IMR-90 (cell line): ENCODE measurements around the gene ECSCR. TPM values are rescaled to one million over a fixed set of nuclear protein-coding genes. Genes with fewer than 3 reads are reported as not detected.

Experiments
- ATAC-seq: fragments of 200-7000 bp; cut with Tn5 transposase; 2 replicates; pipeline ENCODE4 v1.9.1; 2020; ENCODE audit warnings: low read depth, mild to moderate bottlenecking, moderate library complexity
- BruUV-seq: library from RNA; stranded (reverse); fragments of 400-500 nt; replicated peaks from 2 replicates; lab custom pipeline; 2021; lab: Mats Ljungman, UMichigan
- CTCF ChIA-PET: fragments of 300-600 bp; formaldehyde crosslinking; extraction: SDS; loops from one replicate; lab custom pipeline; 2021; ENCODE audit warnings: antibody characterized with exemption; lab: Yijun Ruan, JAX
- POLR2A ChIA-PET: fragments of 300-600 bp; sonication (Branson Sonifier 250); formaldehyde crosslinking; loops from one replicate; lab custom pipeline; 2022; ENCODE audit warnings: antibody characterized with exemption; ENCODE audit not compliant: unreplicated experiment; lab: Charles Lee
- DNase-seq: peaks from one replicate; pipeline ENCODE4 v3.0.0; 2013
- H2AFZ ChIP-seq: replicated peaks from 2 replicates; pipeline ENCODE3; 2013; ENCODE audit warnings: low read length, mild to moderate bottlenecking; ENCODE audit not compliant: poor library complexity
- H2AK5ac ChIP-seq: 2 replicates; pipeline ENCODE4 v1.6.1; 2013; ENCODE audit warnings: low read depth, low read length, inconsistent platforms
- H2AK9ac ChIP-seq: replicated peaks from 2 replicates; pipeline ENCODE3; 2013; ENCODE audit warnings: mild to moderate bottlenecking, low read depth, low read length, moderate library complexity; ENCODE audit not compliant: poor library complexity
- H2BK120ac ChIP-seq: 2 replicates; pipeline ENCODE4 v1.6.1; 2013; ENCODE audit warnings: low read depth, low read length, inconsistent platforms
- H2BK15ac ChIP-seq: 3 replicates; pipeline ENCODE4 v1.6.1; 2013; ENCODE audit warnings: low read depth, low read length, inconsistent platforms
- H2BK20ac ChIP-seq: 2 replicates; pipeline ENCODE4 v1.6.1; 2013; ENCODE audit warnings: low read depth, mild to moderate bottlenecking, inconsistent platforms, low read length, moderate library complexity
- H2BK5ac ChIP-seq: 2 replicates; pipeline ENCODE4 v1.6.1; 2013; ENCODE audit warnings: mild to moderate bottlenecking, low read depth, low read length, inconsistent platforms; ENCODE audit not compliant: poor library complexity, severe bottlenecking
- H3K14ac ChIP-seq: replicated peaks from 2 replicates; pipeline ENCODE4 v1.6.1; 2013; ENCODE audit warnings: low read depth, low read length, inconsistent platforms
- H3K18ac ChIP-seq: 2 replicates; pipeline ENCODE4 v1.6.1; 2013; ENCODE audit warnings: low read depth, low read length, control low read depth
- H3K23ac ChIP-seq: 2 replicates; pipeline ENCODE4 v1.6.1; 2013; ENCODE audit warnings: low read depth, low read length, inconsistent platforms
- H3K27ac ChIP-seq: 2 replicates; pipeline ENCODE4 v1.5.1; 2013; ENCODE audit warnings: mild to moderate bottlenecking, control low read depth, low read length; ENCODE audit not compliant: insufficient read depth
- H3K27me3 ChIP-seq: 2 replicates; pipeline ENCODE4 v1.6.1; 2013; ENCODE audit warnings: low read length; ENCODE audit not compliant: control insufficient read depth, insufficient read depth
- H3K36me3 ChIP-seq: 2 replicates; pipeline ENCODE4 v1.6.1; 2013; ENCODE audit warnings: low read length, mixed read lengths; ENCODE audit not compliant: control insufficient read depth, insufficient read depth
- H3K4ac ChIP-seq: 2 replicates; pipeline ENCODE4 v1.6.1; 2013; ENCODE audit warnings: low read depth, low read length, inconsistent platforms
- H3K4me1 ChIP-seq: 2 replicates; pipeline ENCODE4 v1.6.1; 2013; ENCODE audit warnings: low read length, mixed read lengths; ENCODE audit not compliant: control insufficient read depth, insufficient read depth
- H3K4me2 ChIP-seq: 2 replicates; pipeline ENCODE4 v1.6.1; 2013; ENCODE audit warnings: low read depth, mild to moderate bottlenecking, control low read depth, low read length, moderate library complexity
- H3K4me3 ChIP-seq: 2 replicates; pipeline ENCODE4 v1.5.1; 2013; ENCODE audit warnings: low read depth, mild to moderate bottlenecking, control low read depth, low read length, moderate library complexity; ENCODE audit not compliant: insufficient read depth
- H3K56ac ChIP-seq: 2 replicates; pipeline ENCODE4 v1.6.1; 2013; ENCODE audit warnings: low read length, inconsistent platforms; ENCODE audit not compliant: insufficient read depth; ENCODE audit errors: extremely low read depth
- H3K79me1 ChIP-seq, 2 experiments: 2 replicates each; pipeline ENCODE4 v1.6.1; 2013; ENCODE audit warnings: low read length in 2 of 2, inconsistent platforms in 1 of 2, low read depth in 1 of 2
- H3K9ac ChIP-seq: 2 replicates; pipeline ENCODE4 v1.6.1; 2013; ENCODE audit warnings: low read depth, low read length, control low read depth
- H3K9me1 ChIP-seq: 2 replicates; pipeline ENCODE4 v1.6.1; 2013; ENCODE audit warnings: low read length, inconsistent platforms; ENCODE audit not compliant: insufficient read depth
- H3K9me3 ChIP-seq: 2 replicates; pipeline ENCODE4 v1.6.1; 2013; ENCODE audit warnings: low read length; ENCODE audit not compliant: control insufficient read depth, insufficient read depth
- H4K20me1 ChIP-seq: 2 replicates; pipeline ENCODE4 v1.6.1; 2013; ENCODE audit warnings: low read length, inconsistent platforms; ENCODE audit not compliant: insufficient read depth
- H4K5ac ChIP-seq: 2 replicates; pipeline ENCODE4 v1.6.1; 2013; ENCODE audit warnings: mild to moderate bottlenecking, low read depth, low read length, control low read depth
- H4K8ac ChIP-seq, 2 experiments: 2 replicates each; pipeline ENCODE4 v1.6.1; 2013; ENCODE audit warnings: low read depth in 2 of 2, low read length in 2 of 2, control low read depth in 1 of 2, inconsistent platforms in 1 of 2
- H4K91ac ChIP-seq: 2 replicates; pipeline ENCODE4 v1.6.1; 2013; ENCODE audit warnings: low read depth, low read length, inconsistent platforms; ENCODE audit not compliant: insufficient read depth
- BHLHE40 ChIP-seq: fragments of 150-350 bp; IDR thresholded peaks from 2 replicates; pipeline ENCODE4 v1.6.1; 2016; ENCODE audit warnings: mild to moderate bottlenecking, low read depth, low read length
- CEBPB ChIP-seq: IDR thresholded peaks from 2 replicates; pipeline ENCODE4 v1.6.1; 2012; ENCODE audit warnings: low read depth, low read length, improper control_type of control experiment
- CHD1 ChIP-seq: IDR thresholded peaks from 2 replicates; pipeline ENCODE4 v1.6.1; 2012; ENCODE audit warnings: low read depth, low read length, improper control_type of control experiment
- CTCF ChIP-seq: conservative IDR thresholded peaks from 2 replicates; pipeline ENCODE4 v1.5.1; 2012; ENCODE audit warnings: mild to moderate bottlenecking, low read depth, low read length, improper control_type of control experiment
- ELK1 ChIP-seq: fragments of 150-350 bp; IDR thresholded peaks from 2 replicates; pipeline ENCODE4 v1.6.1; 2016; ENCODE audit warnings: low read depth, mild to moderate bottlenecking, low read length, moderate library complexity, borderline replicate concordance
- MAFK ChIP-seq: IDR thresholded peaks from 2 replicates; pipeline ENCODE4 v1.6.1; 2012; ENCODE audit warnings: low read depth, low read length, improper control_type of control experiment
- MAZ ChIP-seq: IDR thresholded peaks from 2 replicates; pipeline ENCODE4 v1.6.1; 2012; ENCODE audit warnings: low read depth, mild to moderate bottlenecking, low read length, improper control_type of control experiment, moderate library complexity, borderline replicate concordance
- MXI1 ChIP-seq: IDR thresholded peaks from 2 replicates; pipeline ENCODE4 v1.6.1; 2012; ENCODE audit warnings: low read depth, mild to moderate bottlenecking, low read length, moderate library complexity, borderline replicate concordance
- NFE2L2 ChIP-seq: fragments of 150-350 bp; IDR thresholded peaks from 2 replicates; pipeline ENCODE4 v1.6.1; 2016; ENCODE audit warnings: low read depth, mild to moderate bottlenecking, low read length
- POLR2A ChIP-seq: IDR thresholded peaks from 2 replicates; pipeline ENCODE4 v1.6.1; 2012; ENCODE audit warnings: mild to moderate bottlenecking, low read depth, low read length
- RAD21 ChIP-seq: IDR thresholded peaks from 2 replicates; pipeline ENCODE4 v1.6.1; 2012; ENCODE audit warnings: low read length, improper control_type of control experiment
- SMC3 ChIP-seq: fragments of 150-350 bp; IDR thresholded peaks from 2 replicates; pipeline ENCODE4 v1.6.1; 2016; ENCODE audit warnings: low read depth, mild to moderate bottlenecking, antibody characterized with exemption, low read length, moderate library complexity
- USF2 ChIP-seq: fragments of 150-350 bp; IDR thresholded peaks from 2 replicates; pipeline ENCODE4 v1.6.1; 2017; ENCODE audit warnings: mild to moderate bottlenecking, antibody characterized with exemption, low read length, low read depth
- WGBS, 2 experiments: methylation state at CpG; one replicate each; pipeline versions ENCODE4 v1.1.5 to v1.1.7; 2013; ENCODE audit warnings: missing lambda C conversion rate in 2 of 2; ENCODE audit not compliant: insufficient read length in 1 of 2; ENCODE audit errors: extremely low coverage in 2 of 2; 5-methylcytosine and 5-hydroxymethylcytosine counted together
- dilution Hi-C: fragments of 300-500 bp; cut with HindIII; formaldehyde crosslinking; loops from one replicate; pipeline ENCODE4 v1.14.3; 2018; ENCODE audit warnings: low sequenced_read_pairs; ENCODE audit not compliant: unreplicated experiment
- in situ Hi-C: fragments of 300-500 bp; cut with MboI; formaldehyde crosslinking; loops from 3 replicates; pipeline ENCODE4 v1.14.3; 2019; ENCODE audit warnings: low sequenced_read_pairs, inconsistent platforms, mixed read lengths
- intact Hi-C: fragments of 100-400 bp; cut with micrococcal nuclease; formaldehyde crosslinking; loops from 2 replicates; pipeline ENCODE4 v1.10.0; 2022
- polyA plus RNA-seq, 3 experiments: library from polyadenylated mRNA; depleted of rRNA; stranded (reverse); fragments of >200 nt; gene quantifications; 2 replicates each; pipeline ENCODE4 v1.2.3, GENCODE V29; 2012; ENCODE audit warnings: low replicate concordance in 1 of 3
- total RNA-seq: library from RNA; depleted of rRNA; stranded (reverse); fragments of >200 nt; gene quantifications from 2 replicates; pipeline ENCODE4 v1.2.3, GENCODE V29; 2012

Gene ECSCR
- total and polyA plus RNA-seq, 2 of the 4 experiments (the other 2 are of a cell fraction) = 3.6 to 3.9 TPM

GRCh38 chr5:139408191-139408590 lies 54.4 kb downstream of the ECSCR start:
- no peak overlapping the region for H2BK20ac ChIP-seq
- ChIA-PET POLR2A (no interaction called here), CTCF (no interaction called here)
- H2BK5ac ChIP-seq = no peak overlapping the region
- no peak overlapping the region for H3K4me2 ChIP-seq
- H4K91ac ChIP-seq = no peak overlapping the region
- no peak overlapping the region for H3K14ac ChIP-seq
- BruUV-seq = no TSS peak
- H3K4ac ChIP-seq = no peak overlapping the region
- no peak overlapping the region for H4K8ac ChIP-seq
- no peak overlapping the region for H4K5ac ChIP-seq
- H2AK5ac ChIP-seq = no peak overlapping the region
- H2BK120ac ChIP-seq = no peak overlapping the region
- intact Hi-C loops = no loop called here
- WGBS, 2 experiments = no CpG with 5 or more reads among the region's 7 CpGs
- H3K4me1 ChIP-seq = peaks cover 6% of the 10 kb centered on the region
- DNase-seq = no peak
- dilution Hi-C loops = loop anchor here (25.0 kb wide), 1 partner anchor 104 kb away; no protein-coding TSS in a partner anchor
- no peak overlapping the region for H2BK15ac ChIP-seq
- in situ Hi-C loops = no loop called here
- H3K27ac ChIP-seq = no peak overlapping the region
- H2AFZ ChIP-seq = no peak overlapping the region
- ATAC-seq = no peak
- TF ChIP-seq BHLHE40 = no peak
- no peak for TF ChIP-seq CHD1
- TF ChIP-seq CTCF = no peak
- TF ChIP-seq MAFK = no peak
- TF ChIP-seq POLR2A = no peak
- TF ChIP-seq CEBPB = no peak
- TF ChIP-seq MAZ = no peak
- TF ChIP-seq USF2 = no peak
- TF ChIP-seq SMC3 = no peak
- TF ChIP-seq NFE2L2 = no peak
- no peak for TF ChIP-seq MXI1
- TF ChIP-seq RAD21 = no peak
- no peak for TF ChIP-seq ELK1
- H3K18ac ChIP-seq = no peak overlapping the region
- H3K27me3 ChIP-seq = no peaks in the 10 kb centered on the region
- no peak overlapping the region for H2AK9ac ChIP-seq
- H3K23ac ChIP-seq = no peak overlapping the region
- peaks cover 8% of the 10 kb centered on the region for H3K9me1 ChIP-seq
- H3K79me1 ChIP-seq = peaks cover 0 to 8% of the 10 kb centered on the region in 2 experiments; a peak in 1 of 4 replicates
- no peak overlapping the region for H3K9ac ChIP-seq
- no peaks in the 10 kb centered on the region; the same call in 1 of the 2 replicates for H4K20me1 ChIP-seq
- H3K36me3 ChIP-seq = peaks cover 3% of the 10 kb centered on the region; the same call in 1 of the 2 replicates
- H3K4me3 ChIP-seq = no peak overlapping the region
- H3K56ac ChIP-seq = no peak overlapping the region
- H3K9me3 ChIP-seq = no peaks in the 10 kb centered on the region
